Measurements from ENCODE around the gene UBXN7.
"Not testable (repeated sequence)": the region's sequence is repeated elsewhere in the genome, so short reads cannot be mapped to it uniquely, and the experiment has no call there.

- not testable (repeated sequence) for TF ChIP-seq EZH2phosphoT487 (IDR thresholded peaks at IDR 0.05; ENCODE audit: insufficient read depth, low read depth); EZH2 (IDR thresholded peaks at IDR 0.05; ENCODE audit: insufficient read depth, poor library complexity, severe bottlenecking)
Measured at GRCh38 chr3:196386034-196386433, 46.2 kb downstream of the UBXN7 start.

Measured in GM23248 (cell line).